Stimulated activated CD8-positive, alpha-beta memory T cell treated with anti-CD3 and anti-CD28 coated beads, Interleukin-4, amount 100 ng/mL, for 4 hours (primary cell): Measurements from ENCODE around the gene DRG1.
"Not testable (repeated sequence)": the region's sequence is repeated elsewhere in the genome, so short reads cannot be mapped to it uniquely, and the experiment has no call there.

Source experiments
- DNase-seq, 2 donors: peaks; one replicate each; pipeline ENCODE4 v3.0.0-alpha.2; 2020; ENCODE audit warnings: low read depth in 2 of 2, low spot score in 1 of 2

DRG1 gene, protein sequence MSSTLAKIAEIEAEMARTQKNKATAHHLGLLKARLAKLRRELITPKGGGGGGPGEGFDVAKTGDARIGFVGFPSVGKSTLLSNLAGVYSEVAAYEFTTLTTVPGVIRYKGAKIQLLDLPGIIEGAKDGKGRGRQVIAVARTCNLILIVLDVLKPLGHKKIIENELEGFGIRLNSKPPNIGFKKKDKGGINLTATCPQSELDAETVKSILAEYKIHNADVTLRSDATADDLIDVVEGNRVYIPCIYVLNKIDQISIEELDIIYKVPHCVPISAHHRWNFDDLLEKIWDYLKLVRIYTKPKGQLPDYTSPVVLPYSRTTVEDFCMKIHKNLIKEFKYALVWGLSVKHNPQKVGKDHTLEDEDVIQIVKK

DNA sequence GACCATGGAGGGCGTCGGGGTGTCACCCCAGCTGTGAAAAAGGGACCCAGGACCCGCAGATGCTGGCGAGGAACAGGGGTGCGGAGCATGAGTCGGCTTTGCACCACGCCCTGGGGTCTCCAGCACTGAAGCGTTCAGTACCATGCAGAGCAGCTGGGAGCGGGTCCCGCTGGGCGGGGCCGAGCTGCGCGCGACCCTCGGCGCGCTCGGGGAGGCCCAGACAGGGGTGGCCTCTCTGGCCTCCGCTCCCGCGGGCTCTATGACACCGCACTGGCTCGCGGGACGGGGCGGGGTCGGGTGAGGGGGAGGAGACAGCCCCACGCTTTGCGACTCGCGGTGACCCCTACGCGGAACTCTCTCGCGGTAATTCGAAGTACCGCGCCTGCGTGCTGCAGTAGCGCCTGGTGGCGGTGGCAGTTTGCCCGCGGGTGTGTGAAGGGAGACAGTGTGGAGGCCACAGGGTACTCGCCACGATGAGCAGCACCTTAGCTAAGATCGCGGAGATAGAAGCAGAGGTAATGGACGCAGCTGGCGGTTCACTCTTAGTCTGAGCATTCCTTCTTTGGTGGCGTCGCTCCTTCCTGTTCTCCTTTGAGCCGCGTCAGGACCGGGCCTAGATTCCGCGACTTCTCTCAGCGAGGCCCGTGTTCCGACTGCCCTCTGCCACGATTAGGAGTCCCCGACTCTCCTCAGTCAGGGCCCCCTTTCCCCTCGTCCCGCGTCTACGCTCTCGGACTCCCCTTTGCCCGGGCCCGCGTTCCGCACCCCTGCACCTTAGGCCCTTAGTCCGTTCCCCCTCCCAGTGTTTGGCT, at the start of gene DRG1:
DRG1 (plus strand) TSS at position 394 of the 812 bp plus-strand sequence; CDS start at position 474, 80 bp downstream.
- DNase-seq: peak; percentile 92 to 93

DNA sequence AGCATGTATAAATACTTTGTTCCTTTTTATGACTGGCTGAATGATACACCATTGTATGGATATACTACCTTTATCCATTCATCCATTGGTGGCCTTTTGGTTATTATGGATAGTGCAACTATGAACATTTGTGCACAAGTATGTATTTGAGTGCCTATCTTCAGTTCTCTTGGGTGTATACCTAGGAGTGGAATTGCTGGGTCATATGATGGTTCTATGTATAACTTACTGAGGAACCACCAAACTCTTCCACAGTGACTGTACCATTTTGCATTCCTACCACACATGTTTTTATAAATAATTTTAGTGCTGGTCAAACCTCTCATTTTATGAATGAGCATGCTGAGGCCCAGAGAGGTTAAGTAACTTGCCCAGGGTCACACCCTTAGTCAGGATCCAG, 49.4 kb upstream of the DRG1 start:
- no peak for DNase-seq

DNA sequence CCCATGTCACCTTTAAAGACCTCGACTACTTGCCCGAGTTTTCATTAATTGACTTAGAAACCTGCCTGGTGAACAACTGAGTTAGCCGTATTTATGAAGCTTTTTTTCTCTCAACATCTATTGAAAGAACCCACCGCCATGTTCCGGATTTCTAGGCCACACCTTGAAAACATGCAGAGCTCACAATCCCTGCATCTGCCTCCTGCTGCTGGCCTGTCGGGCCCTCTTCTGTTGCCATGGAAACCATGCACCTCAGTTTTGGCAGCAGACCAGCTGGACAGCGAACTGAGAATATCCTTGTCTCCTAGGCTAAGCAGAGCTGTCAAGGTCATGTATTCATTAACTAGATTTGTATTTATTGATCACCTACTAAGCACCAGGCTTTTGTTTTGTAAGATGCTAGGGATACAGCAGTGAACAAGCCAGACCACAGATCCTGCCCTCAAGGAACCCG, 49.0 kb upstream of the DRG1 start:
- DNase-seq: no peak

DNA sequence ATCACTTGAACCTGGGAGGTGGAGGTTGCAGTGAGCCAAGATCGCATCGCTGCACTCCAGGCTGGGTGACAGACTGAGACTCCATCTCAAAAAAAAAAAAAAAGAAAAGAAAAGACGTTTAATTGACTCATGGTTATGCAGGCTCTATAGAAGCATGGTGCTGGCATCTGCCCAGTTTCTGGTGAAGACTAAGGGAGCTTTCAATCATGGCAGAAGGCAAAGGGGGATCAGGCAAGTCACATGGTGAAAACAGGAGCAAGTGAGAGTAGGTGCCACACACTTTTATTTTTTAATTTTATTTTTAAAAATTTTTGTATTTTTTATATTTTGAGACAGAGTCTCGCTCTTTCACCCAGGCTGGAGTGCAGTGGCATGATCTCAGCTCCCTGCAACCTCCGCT, 44.9 kb upstream of the DRG1 start:
- DNase-seq: no peak

DNA sequence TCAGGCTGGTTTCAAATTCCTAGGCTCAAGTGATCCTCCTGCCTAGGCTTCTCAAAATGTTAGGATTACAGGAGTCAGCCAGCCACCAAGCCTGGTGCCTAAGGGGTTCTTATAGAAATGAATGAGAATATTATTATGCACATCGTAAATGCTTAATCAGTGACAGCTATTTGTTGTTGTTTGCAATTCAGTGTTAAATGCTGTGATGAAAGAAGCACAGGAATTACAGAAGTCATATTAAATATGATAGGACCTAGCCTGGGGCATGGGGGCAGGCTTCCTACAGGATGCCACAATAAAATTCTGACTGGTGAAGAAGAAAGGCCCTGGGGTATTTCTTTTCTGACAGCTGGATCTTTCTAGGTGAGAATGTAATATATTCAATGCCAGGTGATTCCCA, 39.4 kb upstream of the DRG1 start:
- no peak for DNase-seq

DNA sequence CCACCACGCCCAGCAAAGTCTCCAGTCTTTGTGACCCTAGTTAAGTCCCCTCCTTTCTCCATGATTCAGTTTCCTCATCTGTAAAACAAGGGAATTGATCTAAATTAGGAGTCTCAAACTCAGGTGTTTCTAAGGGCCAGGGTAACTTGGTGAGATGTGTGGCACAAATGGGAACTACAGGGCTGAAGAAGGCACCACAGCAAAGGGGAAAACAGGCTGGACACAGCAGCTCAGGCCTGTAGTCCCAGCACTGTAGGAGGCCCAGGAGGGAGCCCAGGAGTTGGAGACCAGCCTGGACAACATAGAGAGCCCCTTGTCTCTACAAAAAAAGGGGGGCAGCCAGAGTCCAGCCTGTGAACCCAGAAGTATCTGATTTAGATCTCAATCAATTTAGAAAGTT, 37.7 kb upstream of the DRG1 start:
- DNase-seq: no peak

DNA sequence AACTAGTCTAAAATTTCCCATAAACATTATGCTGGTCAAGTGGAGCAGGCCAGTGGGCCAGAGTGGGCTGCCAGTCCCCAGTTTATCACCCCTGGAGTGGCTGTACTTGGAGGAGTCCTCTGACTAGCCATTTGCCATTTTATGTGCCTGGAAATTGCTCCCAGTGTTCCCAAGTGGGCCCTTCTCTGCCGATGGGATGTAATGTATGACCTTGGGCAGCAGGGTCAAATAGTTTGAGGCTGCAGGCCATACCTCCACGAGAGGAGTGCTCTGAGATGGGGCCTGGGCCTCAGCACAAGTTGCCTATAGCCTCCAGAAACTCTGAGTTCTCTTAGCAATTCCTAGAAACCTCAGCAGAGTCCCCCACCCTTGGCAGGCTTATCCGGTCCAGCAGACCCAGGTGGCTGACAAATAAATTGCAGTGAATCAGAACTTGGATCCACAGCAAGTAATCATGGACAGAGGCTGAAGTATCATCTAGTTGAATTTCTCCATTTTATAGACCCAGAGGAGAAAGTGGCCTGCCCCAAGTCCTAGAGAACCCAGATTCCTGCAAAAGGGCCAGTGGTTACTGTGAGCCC, 35.4 kb upstream of the DRG1 start:
- DNase-seq: no peak

DNA sequence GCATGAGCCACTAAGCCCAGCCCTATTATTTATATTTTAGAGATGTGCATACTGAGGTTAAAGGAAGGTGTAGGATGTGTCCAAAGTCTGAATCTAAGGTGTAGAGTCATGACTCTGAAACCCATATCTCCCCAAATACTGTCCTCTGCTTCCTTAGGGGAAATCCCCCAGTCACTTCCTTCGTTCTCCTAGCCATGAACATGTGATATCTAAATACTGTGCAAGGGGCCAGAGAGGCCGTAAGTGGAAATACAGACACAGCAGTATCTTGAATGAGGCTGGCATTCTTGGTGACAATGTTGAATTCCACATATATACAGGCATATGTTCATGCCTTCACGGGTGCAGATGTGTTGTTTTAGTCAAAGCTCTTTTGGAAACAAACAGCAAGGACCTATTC, 32.0 kb upstream of the DRG1 start:
- no peak for DNase-seq

DNA sequence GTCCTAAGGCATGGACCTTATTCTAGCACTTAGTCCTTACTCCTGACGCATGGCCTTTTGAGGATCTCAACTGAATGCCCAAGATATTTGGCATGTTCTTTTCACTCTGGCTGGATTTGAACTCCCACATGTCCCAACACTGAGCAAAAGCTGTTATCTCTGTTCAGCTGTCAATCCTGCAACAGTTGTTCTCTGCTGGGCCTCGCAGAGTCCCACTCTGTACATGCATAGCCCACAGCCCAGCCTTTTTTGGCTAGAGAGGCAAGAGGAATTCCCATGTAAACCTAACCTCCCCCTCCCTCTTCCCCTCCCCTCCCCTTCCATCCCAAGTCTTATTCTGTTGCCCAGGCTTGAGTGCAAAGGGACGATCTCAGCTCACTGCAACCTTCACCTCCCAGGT, 21.8 kb upstream of the DRG1 start:
- DNase-seq: no peak

DNA sequence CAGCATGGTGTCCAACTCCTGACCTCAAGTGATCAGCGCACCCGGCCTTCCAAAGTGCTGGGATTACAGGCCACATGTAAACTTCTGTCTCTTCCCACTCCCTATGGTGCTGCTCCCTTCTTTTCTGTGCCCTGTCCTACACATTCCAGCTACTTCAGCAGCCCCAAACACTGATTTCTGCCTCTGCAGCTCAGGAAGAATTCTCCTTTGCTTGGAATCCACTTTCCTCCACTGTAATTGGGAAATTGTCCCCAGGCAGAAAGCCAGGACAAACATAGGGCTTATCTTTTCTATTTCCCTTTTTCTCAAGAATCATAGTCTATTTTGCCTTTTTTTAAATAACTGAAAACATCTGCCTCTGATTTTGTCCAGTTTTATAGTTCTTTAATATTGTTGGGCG, 21.3 kb upstream of the DRG1 start:
- DNase-seq: no peak

DNA sequence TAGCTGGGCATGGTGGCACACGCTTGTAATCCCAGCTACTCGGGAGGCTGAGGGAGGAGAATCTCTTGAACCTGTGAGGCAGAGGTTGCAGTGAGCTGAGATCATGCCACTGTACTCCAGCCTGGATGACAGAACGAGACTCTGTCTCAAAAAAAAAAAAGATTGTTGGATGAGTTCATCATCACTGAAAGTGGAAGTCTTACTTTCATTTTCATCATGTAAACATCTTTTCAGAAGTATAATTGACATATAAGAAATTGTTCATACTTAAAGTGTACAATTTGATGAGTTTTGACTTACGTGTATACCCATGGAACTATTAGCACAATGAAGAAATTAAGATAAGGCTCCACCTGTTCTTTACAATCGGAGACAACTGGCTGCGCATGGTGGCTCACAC, 20.8 kb upstream of the DRG1 start:
- not testable (repeated sequence) for DNase-seq

DNA sequence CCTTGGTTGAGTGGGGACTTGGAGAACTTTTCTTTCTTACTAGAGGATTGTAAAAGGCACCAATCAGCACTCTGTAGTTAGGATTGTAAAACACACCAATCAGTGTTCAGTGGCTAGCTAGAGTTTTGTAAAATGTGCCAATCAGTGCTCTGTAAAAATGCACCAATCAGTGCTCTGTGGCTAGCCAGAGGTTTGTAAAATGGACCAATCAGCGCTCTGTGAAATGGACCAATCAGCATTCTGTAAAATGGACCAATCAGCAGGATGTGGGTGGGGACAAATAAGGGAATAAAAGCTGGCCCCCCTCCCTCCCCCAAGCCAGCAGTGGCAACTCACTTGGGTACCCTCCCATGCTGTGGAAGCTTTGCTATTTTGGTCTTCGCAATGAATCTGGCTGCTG, 5.5 kb upstream of the DRG1 start:
- DNase-seq: no peak

DNA sequence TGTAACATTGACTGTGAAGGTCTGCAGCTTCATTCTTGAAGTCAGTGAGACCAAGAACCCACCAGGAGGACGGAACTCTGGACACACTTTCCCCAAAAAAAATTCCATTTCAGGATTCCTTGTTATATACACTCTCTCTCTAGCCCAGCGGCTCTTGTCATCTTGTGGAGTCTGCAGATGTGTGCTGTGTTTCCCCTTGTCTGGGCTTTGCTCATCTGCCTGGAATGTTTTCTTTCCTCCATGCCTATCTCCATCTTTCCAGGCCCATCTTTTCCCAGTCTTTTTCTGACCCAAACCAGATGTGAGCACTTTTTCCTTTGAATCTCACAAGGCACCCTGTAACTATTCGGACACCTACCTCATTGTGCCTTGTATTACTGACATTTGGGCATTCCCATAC, 5.1 kb upstream of the DRG1 start:
- no peak for DNase-seq

DNA sequence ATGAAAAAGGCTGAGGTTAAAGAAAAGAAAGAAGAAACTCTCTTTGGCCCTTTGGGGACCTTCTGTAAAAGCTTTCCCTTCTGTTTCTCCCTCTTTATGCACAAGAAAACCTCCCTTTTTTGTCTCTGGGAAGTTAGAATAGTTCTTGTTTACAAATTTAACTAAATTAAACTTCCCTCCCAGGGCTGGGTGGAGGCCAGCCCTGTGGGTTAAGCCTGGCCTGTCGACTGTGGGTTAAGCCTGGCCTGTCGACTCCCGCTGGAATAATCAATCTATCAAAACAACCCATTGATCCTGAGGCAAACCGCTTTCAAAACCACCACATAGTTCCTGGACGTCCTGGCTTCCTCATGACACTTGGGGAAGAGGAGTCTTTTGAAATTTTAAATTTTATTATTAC, 1.2 kb upstream of the DRG1 start:
- no peak for DNase-seq

DNA sequence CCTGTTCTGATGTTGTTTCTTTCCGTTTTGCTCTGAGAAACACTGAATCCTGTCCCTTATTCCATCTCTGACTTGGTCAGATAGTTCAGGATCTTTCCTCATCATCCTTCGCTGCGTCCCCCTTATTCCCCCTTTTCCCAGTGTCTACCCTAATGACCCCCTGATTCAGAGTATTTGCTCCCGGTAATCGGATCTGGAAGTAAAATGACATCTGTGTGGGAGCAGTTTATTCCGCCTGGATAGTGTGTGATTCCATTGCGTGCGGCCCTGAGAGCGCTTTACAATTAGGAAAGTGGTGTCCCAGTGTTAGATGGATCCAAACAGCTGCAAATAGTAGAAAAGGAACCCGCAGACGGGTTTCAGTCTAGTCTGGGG, 606 bp downstream of the DRG1 start:
- DNase-seq: no peak

DNA sequence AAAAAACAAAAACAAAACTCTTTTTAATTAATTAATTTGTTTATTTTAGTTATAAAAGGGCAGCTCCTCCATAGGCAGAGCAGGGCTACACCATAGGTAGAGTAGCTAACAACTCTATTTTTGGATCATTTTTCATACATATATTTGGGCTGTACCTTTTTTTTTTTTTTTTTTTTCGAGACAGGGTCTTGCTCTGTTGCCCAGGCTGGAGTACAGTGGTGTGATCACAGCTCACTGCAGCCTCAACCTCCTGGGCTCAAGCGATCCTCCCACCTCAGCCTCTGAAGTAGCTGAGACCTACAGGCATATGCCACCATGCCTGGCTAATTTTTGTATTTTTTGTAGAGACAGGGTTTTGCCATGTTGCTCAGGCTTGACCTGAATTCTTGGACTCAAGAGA, 2.9 kb downstream of the DRG1 start:
- DNase-seq: not testable (repeated sequence)

DNA sequence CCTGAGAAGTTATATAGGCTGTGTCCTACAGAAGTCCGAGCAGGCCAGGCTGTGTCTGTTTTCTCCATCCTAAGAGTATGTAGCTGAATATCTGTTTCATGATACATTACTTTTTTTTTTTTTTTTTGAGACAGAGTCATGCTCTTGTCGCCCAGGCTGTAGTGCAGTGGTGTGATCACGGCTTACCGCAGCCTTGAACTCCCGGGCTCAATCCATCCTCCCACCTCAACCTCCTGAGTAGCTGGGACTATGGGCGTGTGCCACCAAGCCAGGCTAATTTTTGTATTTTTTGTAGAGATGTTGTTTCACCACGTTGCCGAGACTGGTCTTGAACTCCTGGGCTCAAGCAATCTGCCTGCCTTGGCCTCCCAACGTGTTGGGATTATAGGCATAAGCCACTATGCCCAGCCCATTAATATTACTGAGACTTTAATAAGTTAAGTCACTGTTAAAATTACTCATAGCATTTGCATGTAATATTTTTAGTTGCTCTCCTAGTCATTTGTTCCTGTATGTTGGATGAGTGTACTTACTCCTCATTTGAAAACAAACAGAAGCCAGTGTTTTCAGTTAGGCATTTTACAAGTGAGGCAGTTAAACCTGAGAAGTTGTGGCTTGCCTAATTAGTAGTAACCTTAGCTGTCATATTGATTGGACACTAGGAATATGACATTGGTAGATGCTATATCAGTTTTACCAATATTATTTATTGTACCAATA, 26.1 kb downstream of the DRG1 start:
- DNase-seq: no peak

DNA sequence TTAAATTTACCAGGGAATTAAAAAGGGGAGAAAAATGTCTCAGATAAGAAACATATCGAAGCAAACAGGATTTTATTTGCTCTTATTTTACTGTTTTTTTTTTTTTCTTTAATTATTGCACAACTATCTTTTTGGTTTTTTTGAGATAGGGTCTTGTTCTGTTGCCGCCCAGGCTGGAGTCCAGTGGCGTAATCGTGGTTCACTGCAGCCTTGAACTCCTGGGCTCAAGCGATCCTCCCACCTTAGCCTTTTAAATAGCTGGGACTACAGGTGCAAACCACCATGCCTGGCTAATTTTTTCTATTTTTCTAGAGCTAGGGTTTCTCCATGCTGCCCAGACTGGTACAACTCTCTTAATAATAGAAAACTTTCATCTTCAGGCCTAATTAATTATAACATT, 32.5 kb downstream of the DRG1 start:
- DNase-seq: no peak

DNA sequence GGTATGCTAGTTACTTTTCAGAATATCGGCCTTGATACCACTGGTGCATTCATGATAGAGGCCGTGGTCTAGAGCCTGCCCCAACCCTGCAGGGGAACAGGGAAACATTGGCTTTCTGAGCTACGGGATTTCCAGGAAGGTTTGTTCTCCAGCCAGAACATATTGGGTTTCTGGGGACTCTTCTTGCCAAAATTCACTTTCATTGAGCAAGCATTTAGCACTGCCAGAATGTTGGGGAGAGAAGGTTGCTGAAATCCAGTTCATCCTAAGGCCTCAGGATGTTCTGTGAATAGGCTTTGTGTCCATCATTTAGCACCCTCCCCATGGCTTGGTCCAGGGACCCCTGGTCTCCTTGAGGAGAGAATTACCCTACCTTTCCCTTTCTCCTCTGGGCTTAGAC, 36.7 kb downstream of the DRG1 start:
- DNase-seq: no peak

DNA sequence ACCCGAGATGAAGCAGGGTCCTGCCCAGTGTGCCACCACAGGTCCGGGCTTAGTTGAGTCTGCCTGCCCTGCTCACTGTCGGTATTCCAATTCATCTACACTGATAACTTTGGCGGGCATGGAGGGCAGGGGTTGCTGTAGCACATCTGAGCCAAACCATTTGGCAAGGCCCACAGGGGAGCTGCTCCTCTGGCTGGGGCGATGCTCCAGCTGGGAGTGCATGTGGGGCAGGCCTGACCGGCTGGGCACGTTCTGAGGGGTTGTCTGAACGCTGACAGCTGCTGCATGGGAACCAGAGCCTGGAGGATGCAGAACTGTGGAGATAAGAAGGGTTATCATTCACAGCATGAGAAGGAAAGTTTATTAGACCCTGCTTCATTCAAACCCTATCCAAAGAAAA, 40.4 kb downstream of the DRG1 start:
- no peak for DNase-seq

DNA sequence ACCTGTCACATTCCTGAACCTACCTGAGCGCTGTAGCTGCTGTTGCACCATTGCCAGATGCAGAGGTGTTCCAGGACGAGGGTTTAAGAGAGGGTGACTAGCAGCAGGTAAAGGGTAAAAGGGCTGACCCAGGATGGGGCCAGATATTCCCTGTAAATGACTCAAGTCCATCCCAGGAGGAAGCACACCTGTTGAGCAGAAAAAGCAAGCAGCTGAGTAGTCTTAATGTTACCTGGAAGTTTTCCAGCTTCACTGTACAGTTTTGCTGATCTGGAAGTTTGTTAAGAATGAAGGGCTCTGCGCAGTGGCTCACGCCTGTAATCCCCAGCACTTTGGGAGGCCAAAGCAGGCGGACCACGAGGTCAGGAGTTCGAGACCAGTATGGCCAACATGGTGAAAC, 41.3 kb downstream of the DRG1 start:
- no peak for DNase-seq

DNA sequence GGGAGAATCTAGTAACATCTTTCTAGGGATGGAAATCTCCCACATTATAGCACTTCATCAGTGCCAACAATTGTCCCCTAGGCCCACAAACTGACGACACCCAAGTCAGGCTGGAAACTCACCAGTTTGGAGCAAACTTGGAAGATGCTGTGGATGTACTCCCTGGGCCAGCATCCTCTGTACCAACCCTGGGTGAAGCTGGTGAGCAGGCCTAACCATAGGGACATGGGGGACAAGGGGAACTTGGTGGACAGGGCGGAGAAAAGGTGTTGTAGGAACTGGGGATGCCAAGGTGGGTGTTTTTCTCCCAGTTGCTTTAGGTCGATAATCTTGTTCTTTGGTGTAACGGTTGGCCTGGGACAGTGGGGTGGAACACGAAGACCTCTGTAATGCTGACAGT, 42.2 kb downstream of the DRG1 start:
- no peak for DNase-seq
